GM18526 (cell line): Measurements from ENCODE around the gene SLC2A14.

Experiments used
- POLR2A ChIP-seq: IDR thresholded peaks from 3 replicates; pipeline ENCODE4 v1.6.1; 2011; ENCODE audit not compliant: insufficient read length; ENCODE audit errors: extremely low read depth

The SLC2A14 gene

DNA sequence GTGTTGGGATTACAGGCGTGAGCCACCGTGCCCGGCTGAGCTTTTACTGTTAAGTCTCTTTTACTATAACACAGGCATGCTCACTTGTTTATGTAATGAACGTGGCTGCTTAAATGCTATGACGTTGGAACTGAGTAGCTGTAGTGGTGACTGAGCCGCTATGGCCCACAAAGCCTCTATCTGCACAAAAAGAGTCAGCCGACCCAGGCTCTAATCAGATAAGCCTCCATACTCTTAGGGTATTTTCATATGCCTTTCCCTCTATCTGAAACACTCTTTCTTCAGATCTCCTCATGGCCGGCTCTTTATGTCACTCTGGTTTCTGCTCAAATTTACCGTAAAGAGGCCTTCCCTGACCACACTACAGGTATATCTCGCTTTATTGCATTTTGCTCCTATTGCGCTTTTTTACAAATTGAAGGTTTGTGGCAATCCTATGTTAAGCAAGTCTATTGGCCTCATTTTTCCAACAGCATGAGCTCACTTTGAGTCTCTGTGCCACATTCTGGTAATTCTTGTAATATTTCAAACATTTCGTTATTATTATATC lies 8.0 kb downstream of the SLC2A14 start:
- TF ChIP-seq POLR2A, result no peak

DNA sequence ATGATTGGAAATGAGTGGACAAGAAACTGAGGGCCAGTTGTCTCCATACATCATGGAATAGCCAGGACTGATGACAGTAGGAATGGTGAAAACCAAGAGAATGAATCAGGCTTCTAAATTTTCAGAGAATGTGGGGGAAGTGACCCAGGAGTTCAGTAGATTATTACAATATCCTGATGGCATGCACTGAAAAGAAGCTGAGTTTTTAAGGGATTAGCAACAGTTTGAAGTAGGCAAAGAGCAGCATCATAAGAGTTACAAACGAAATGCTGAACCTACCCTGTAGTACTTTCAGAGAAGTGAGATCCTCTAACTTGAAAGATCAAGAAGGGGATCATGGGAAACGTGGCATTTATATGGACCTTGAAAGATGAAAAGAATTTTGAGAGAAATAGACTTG lies 13.2 kb downstream of the SLC2A14 start:
- TF ChIP-seq POLR2A, result no peak

DNA sequence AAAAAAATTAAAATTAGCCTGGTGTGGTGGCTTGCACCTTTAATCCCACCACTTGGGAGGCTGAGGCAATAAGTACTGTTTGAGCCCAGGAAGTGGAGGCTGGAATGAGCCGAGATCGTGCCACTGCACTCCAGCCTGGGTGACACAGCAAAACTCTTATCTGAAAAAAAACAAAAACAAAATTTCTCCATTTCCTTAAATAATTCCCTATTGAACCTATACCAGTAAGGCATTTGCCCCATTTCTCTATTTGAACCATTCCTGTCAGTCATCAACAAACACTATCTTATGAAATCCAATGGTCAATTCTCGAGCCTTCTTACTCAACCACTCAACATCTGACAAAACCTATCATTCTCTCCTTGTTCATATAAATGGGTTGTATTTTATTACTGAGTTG lies 14.7 kb downstream of the SLC2A14 start:
- no peak for TF ChIP-seq POLR2A

GRCh38 chr12:7856516-7856915 lies 16.2 kb downstream of the SLC2A14 start:
- no peak for TF ChIP-seq POLR2A

DNA sequence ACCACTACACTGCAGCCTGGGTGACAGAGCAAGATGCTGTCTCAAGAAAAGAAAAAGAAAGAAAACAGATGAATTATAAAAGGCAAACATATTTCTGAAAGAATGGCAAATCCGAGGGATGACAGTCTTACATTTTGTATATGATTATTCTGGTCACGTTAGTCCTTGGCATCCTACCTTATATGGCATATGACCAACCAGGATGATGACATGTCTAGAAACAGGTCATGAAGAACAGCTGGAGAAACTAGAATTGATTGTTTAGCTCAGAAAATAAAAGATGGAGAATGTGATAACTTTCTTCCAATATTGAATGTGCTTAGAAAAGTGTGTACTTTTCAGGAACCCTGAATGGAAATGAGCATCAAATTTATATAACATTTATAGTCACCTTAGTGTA lies 19.2 kb downstream of the SLC2A14 start:
- no peak for TF ChIP-seq POLR2A

- no peak for TF ChIP-seq POLR2A
Measured at GRCh38 chr12:7844116-7844515, 28.6 kb downstream of the SLC2A14 start.

DNA sequence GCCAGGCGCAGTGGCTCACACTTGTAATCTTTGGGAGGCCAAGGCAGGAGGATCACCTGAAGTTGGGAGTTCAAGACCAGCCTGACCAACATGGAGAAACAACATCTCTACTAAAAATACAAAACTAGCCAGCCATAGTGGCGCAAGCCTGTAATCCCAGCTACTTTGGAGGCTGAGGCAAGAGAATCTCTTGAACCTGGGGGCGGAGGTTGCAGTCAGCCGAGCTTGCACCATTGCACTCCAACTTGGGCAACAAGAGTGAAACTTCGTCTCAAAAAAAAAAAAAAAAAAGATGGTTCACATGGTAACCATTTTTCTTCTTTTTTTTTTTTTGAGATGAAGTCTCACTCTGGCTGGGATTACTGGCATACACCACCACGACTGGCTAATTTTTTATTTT lies 35.3 kb downstream of the SLC2A14 start:
- TF ChIP-seq POLR2A, result no peak

DNA sequence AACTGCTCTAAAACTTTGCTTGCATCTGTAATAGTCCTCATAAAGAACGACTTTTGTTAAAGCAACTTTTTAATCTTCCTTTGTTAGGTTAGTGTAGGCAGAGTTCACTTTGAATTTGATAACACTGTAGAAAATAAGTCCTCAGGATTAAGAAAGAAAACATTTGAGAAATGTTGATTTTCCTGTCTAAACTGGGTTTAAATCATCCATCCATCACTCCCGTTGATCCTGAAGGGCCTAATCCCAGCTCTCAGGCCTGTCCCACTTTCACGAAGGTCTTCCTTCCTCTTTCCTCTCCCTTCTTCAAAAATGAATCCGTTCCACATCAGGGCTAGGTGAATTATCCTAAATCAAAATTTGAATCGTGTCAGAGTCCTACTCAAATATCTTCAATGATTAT lies 36.9 kb downstream of the SLC2A14 start:
- no peak for TF ChIP-seq POLR2A

DNA sequence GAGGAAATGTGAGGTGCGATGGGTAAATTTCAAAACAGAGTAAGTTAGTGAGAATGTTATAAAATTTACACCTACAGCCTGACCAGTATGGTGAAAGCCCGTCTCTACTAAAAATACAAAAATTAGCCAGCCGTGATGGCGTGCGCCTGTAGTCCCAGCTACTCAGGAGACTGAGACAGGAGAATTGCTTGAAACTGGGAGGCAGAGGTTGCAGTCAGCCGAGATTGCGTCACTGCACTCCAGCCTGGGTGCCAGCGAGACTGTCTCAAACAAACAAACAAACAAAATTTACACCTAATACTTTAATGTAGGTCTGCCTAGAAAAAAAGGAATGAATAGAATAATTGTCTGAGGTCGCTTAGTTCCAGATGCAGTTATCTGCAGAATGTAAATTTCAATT lies 37.6 kb downstream of the SLC2A14 start:
- no peak for TF ChIP-seq POLR2A

GRCh38 chr12:7834701-7835100 lies 38.0 kb downstream of the SLC2A14 start:
- TF ChIP-seq POLR2A, result no peak

GRCh38 chr12:7833831-7834230 lies 38.9 kb downstream of the SLC2A14 start:
- TF ChIP-seq POLR2A, result no peak

DNA sequence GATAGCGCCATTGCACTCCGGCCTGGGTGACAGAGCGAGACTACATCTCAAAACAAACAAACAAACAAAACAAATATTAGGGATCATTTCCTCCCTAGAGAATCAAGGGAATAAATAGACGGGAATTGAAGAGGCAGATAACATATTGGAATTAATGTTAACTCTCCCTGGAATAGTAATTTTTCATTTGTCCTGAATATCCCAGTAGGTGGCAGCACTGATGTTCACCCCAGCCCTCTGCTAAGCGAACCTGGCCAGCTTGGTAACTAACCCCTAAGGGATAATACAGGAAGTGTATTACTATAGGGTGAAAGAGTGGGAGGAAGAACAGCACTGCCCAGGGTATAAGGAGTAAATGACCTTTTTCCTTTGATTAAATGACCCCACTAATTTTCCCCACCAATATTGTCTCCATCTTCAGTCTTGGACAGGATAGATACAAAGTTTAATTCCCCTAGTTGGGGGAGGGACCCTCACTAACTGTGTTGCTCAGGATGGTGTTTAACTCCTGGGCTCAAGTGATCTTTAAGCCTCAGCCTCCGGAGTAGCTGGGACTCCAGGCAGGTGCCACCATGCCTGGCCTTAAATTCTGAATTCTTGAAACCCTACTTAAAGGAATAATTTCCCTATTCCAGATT lies 40.5 kb downstream of the SLC2A14 start:
- TF ChIP-seq POLR2A, result no peak

DNA sequence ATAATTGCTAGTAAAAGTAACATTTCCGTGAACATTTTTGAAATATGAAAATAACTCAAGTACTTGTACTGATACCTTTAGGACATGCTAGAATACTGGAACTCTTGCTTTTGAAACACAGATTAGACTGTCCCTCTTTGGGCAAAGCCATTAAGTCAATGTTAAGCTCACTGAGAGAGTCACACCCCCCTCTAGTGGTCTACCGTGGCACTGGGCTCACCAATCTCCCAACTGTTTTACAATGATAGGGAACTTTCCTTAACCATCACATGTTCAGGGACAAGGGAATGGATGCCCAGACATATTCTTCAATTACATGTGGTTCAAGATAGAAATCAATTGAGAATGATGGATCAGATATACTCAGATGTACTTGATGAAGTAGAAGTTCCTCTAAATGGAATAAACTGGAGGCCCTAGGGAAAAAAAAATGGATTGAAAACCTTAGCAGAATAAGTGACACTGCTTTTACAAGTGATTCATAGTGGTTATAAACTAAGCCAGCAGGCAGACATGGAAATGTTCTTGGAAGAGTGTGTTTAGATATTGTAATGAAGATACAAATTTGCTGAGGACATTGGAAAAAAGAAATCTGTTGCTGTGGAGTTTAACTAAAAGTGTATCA lies 65.7 kb downstream of the SLC2A14 start:
- no peak for TF ChIP-seq POLR2A

DNA sequence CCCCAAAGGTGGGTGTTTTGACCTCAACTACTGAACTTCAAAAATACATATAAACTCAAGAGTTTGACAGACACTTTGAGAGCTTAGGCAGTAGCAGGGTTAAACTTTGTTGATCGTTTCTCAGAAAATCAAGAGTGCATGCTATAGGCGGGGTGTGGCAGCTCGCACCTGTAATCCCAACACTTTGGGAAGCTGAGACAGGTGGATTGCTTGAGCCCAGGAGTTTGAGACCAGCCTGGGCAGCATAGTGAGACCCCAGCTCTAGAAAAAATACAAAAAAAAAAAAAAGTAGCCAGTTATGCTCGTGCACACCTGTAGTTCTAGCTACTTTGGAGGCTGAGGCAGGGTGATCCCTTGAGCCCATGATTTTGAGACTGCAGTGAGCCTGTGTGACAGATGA lies 71.3 kb downstream of the SLC2A14 start:
- no peak for TF ChIP-seq POLR2A

- no peak for TF ChIP-seq POLR2A
Measured at GRCh38 chr12:7797698-7798398, 74.9 kb downstream of the SLC2A14 start.

DNA sequence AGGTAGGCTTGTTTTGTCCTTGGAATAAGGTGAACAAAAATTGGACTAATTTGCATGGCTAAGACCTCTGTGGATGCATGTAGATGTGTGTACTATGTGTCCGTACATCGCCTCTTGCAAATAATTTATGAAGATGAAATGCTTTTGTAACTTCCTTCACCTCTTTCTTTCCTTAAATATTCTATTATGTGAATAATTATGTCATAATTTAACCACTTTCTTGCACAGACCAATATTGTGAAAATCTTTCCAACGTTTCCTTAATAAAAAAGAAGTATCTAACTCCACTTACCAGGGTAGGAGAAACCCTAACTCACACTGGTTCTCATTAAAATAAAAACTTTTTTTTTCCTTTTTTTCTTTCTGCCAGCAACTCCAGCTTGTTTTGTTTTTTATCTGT lies 79.5 kb downstream of the SLC2A14 start:
- no peak for TF ChIP-seq POLR2A
